Kidney (tissue), 14 donors: Measurements from ENCODE around the gene RSPO1. TPM values are rescaled to one million over a fixed set of nuclear protein-coding genes. Genes with fewer than 3 reads are reported as not detected.

Experiments used
- DNase-seq, 5 donors: peaks; one replicate each; pipeline ENCODE4 v3.0.0-alpha.2; 2013 to 2020
- FAIRE-seq: peaks from 2 replicates; lab custom pipeline; 2012; peaks lifted over from hg19 to GRCh38; lab: Jason Lieb, UNC
- H3K27ac ChIP-seq, 2 donors: one replicate each; pipeline ENCODE4 v1.7.0; 2013; ENCODE audit warnings: low read depth in 2 of 2, low read length in 2 of 2, inconsistent platforms in 1 of 2
- H3K27me3 ChIP-seq: one replicate; pipeline ENCODE4 v1.7.1; 2013; ENCODE audit warnings: low read length, inconsistent platforms; ENCODE audit not compliant: control insufficient read depth, insufficient read depth
- H3K36me3 ChIP-seq, 3 donors: one replicate each; pipeline versions ENCODE4 v1.7.0 to v1.7.1; 2013; ENCODE audit warnings: low read length in 3 of 3, control low read depth in 1 of 3, inconsistent platforms in 1 of 3; ENCODE audit not compliant: insufficient read depth in 3 of 3, control insufficient read depth in 2 of 3
- H3K4me1 ChIP-seq, 3 donors: one replicate each; pipeline versions ENCODE4 v1.7.0 to v1.7.1; 2013; ENCODE audit warnings: low read length in 3 of 3, inconsistent platforms in 1 of 3, low read depth in 1 of 3; ENCODE audit not compliant: control insufficient read depth in 2 of 3, insufficient read depth in 2 of 3
- H3K4me3 ChIP-seq, 3 donors: one replicate each; pipeline versions ENCODE4 v1.7.0 to v1.8.1; 2013; ENCODE audit warnings: low read length in 3 of 3, control low read depth in 1 of 3, inconsistent platforms in 1 of 3
- H3K9ac ChIP-seq, 3 donors: one replicate each; pipeline versions ENCODE4 v1.7.0 to v1.7.1; 2013; ENCODE audit warnings: low read length in 3 of 3, control low read depth in 1 of 3, inconsistent platforms in 1 of 3
- H3K9me3 ChIP-seq, 3 donors: one replicate each; pipeline versions ENCODE4 v1.7.0 to v1.7.1; 2013; ENCODE audit warnings: low read length in 3 of 3, control low read depth in 1 of 3, inconsistent platforms in 1 of 3; ENCODE audit not compliant: control insufficient read depth in 2 of 3, insufficient read depth in 1 of 3
- intact Hi-C: fragments of 100-400 bp; cut with DNase I; formaldehyde crosslinking; loops from one replicate; pipeline ENCODE4 v1.11.1; 2022
- polyA plus RNA-seq: library from polyadenylated mRNA; stranded (reverse); fragments of 350-450 nt; fragmentation: Illumina TruSeq; extraction: RNeasy Lipid Tissue Mini Kit (QIAGEN cat#74804); gene quantifications from one replicate; pipeline ENCODE4 v1.2.3, GENCODE V29; 2014; ENCODE audit warnings: low read depth, low replicate concordance; ENCODE audit not compliant: insufficient read depth
- total RNA-seq: library from RNA; stranded (reverse); fragmentation: NEBNext Ultra II Directional; extraction: Animal tissue kit (Norgen Biotek cat#: 25700); gene quantifications from one replicate; pipeline ENCODE4 v1.2.1, GENCODE V29; 2021
- TF ChIP-seq, protein P1 (sequence below): IDR thresholded peaks from 3 replicates; pipeline ENCODE4 v1.5.1; 2012; ENCODE audit warnings: mild to moderate bottlenecking, moderate library complexity, borderline replicate concordance; ENCODE audit not compliant: insufficient read depth; ENCODE audit errors: extremely low read depth
- donor health status: control.
- donor health status: control.
- donor health status: control.
- donor health status: control.
- donor health status: control.
- donor health status: DM: yes; HTN: yes; CAD: no.
- donor health status: Normal renal cell carcinoma (clear cell type).

RSPO1 gene
- total and polyA plus RNA-seq, 2 donors from 2014 or later, result 0.19 to 0.26 TPM

DNA sequence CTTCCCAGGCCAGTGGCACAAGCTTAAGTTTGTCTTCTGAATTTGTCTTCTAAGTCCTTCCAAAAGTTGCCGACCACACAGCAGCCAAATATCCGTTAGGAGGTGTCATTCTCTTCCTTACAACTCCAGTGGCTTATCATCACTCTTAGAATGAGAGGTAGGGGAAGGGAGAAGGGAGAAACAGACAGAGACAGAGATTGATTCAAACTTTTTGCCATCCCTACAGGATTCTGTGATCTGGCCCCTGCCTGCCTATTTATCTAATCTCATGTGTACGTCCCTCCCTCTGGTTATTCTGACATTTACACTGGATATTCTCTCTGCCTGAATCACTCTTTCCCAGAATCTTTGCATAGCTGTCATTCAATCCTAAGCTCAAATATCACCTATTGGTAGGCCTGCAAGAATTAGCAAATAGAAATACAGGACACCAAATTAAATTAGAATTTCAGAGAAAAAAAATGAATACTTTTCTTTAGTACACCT, 38.5 kb downstream of the RSPO1 start:
- FAIRE-seq, result no peak
- Histone ChIP-seq H3K4me3 (peak overlapping the region; percentile 88 to 100 (median 95)), H3K36me3 (peaks cover 0 to 7% (median 3%) of the 10 kb centered on the region in 3 donors), H3K27ac (peak overlapping the region; percentile 6 to 85), H3K9ac (peak overlapping the region; percentile 11 to 88 (median 56)), H3K9me3 (no peaks in the 10 kb centered on the region), H3K4me1 (peaks cover 0 to 9% (median 0%) of the 10 kb centered on the region in 3 donors), H3K27me3 (no peaks in the 10 kb centered on the region)
- intact Hi-C loops, result no loop called here
- no peak for DNase-seq
- TF ChIP-seq, protein P1, sequence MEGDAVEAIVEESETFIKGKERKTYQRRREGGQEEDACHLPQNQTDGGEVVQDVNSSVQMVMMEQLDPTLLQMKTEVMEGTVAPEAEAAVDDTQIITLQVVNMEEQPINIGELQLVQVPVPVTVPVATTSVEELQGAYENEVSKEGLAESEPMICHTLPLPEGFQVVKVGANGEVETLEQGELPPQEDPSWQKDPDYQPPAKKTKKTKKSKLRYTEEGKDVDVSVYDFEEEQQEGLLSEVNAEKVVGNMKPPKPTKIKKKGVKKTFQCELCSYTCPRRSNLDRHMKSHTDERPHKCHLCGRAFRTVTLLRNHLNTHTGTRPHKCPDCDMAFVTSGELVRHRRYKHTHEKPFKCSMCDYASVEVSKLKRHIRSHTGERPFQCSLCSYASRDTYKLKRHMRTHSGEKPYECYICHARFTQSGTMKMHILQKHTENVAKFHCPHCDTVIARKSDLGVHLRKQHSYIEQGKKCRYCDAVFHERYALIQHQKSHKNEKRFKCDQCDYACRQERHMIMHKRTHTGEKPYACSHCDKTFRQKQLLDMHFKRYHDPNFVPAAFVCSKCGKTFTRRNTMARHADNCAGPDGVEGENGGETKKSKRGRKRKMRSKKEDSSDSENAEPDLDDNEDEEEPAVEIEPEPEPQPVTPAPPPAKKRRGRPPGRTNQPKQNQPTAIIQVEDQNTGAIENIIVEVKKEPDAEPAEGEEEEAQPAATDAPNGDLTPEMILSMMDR, result no peak

DNA sequence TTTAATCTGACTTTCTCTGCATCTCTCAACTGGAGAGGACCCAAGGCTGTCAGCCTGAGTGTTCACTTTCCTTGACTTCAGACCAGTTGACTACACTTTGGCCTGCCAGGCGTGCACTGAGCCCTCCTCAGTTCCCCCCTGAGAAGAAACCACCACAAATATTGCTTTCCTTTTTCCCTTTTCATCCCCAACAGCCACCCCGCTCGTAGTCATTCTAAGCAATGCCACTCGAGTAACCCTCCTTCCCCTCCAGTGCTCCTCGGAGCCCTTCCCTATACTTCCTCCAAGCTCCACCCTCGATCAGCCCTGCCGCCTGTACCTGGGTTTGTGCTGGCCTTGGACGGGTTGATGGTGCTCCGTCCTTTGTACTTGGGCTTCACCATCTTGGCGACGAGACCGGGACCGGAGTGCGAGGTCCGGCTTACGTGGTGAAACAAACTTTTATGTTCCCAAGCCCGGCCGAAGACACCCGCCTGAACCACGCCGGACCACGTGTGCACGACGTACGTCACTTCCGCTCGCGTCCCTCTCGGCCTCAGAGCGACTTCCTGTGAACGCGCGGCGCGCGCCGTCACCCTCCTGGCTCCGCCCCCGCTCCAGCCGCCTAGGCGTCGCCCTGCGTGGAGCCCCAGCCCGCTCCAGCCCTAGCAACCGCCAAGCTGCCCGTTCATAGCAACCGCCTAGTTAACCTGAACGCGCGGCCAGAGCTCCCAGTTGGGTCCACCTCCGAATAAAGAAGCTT, 39.1 kb downstream of the RSPO1 start, which contains the start of gene GNL2:
GNL2 (minus strand) TSS at position 498 of the 742 bp plus-strand sequence; CDS start at position 383, 115 bp downstream.
- intact Hi-C loops, result no loop called here

DNA sequence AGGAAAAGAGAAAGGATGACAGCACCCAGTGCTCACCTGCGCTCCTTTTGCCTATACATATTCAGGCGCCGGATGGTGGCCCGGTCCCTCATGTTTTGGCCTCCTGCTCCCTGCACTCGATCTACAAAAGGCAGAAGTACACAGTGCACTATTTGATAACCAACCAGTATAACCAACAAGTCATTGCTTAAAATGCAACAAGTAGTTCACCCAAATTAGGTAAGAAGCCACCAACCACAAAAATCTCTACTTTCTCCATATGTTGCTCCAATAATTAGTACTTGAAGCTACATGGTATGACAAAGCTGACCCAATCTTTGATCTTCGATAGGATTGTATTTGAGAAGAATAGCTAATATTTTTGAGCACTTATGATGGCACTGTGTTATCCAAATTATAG, 41.0 kb downstream of the RSPO1 start:
- DNase-seq (no peak), FAIRE-seq (no peak)
- TF ChIP-seq, protein P1, result no peak
- no peak overlapping the region for H3K27ac ChIP-seq
- no peaks in the 10 kb centered on the region for H3K27me3 ChIP-seq
- H3K36me3 ChIP-seq, result peaks cover 0 to 15% (median 15%) of the 10 kb centered on the region in 3 donors
- peaks cover 0 to 9% (median 0%) of the 10 kb centered on the region in 3 donors for H3K4me1 ChIP-seq
- H3K9me3 ChIP-seq, result no peaks in the 10 kb centered on the region
- H3K9ac ChIP-seq, result no peak overlapping the region
- intact Hi-C loops, result no loop called here
- H3K4me3 ChIP-seq, result no peak overlapping the region

More for the DNA sequence above, 39.1 kb downstream of the RSPO1 start, which contains the start of gene GNL2:
- Histone ChIP-seq H3K36me3 (peaks cover 0 to 12% (median 8%) of the 10 kb centered on the region in 3 donors), H3K9me3 (no peaks in the 10 kb centered on the region), H3K4me3 (peak within 1 kb of the TSS; percentile 88 to 100 (median 95)), H3K27ac (peak within 1 kb of the TSS; percentile 85 to 89), H3K27me3 (no peaks in the 10 kb centered on the region), H3K4me1 (peaks cover 0 to 9% (median 0%) of the 10 kb centered on the region in 3 donors), H3K9ac (peak within 1 kb of the TSS; percentile 68 to 88 (median 73))
- FAIRE-seq (no peak), DNase-seq (peak; percentile 98 to 99 (median 98))
- TF ChIP-seq, protein P1, result no peak
